Suppressor macrophage treated with lipopolysaccharide for 4 hours (primary cell): ENCODE measurements around the gene KCNJ9.
A peak's percentile ranks its signal among the peaks of the same experiment; 100 is the strongest.

Source experiments
- DNase-seq: peaks from one replicate; pipeline ENCODE4 v3.0.0-alpha.2; 2020

KCNJ9 gene

DNA sequence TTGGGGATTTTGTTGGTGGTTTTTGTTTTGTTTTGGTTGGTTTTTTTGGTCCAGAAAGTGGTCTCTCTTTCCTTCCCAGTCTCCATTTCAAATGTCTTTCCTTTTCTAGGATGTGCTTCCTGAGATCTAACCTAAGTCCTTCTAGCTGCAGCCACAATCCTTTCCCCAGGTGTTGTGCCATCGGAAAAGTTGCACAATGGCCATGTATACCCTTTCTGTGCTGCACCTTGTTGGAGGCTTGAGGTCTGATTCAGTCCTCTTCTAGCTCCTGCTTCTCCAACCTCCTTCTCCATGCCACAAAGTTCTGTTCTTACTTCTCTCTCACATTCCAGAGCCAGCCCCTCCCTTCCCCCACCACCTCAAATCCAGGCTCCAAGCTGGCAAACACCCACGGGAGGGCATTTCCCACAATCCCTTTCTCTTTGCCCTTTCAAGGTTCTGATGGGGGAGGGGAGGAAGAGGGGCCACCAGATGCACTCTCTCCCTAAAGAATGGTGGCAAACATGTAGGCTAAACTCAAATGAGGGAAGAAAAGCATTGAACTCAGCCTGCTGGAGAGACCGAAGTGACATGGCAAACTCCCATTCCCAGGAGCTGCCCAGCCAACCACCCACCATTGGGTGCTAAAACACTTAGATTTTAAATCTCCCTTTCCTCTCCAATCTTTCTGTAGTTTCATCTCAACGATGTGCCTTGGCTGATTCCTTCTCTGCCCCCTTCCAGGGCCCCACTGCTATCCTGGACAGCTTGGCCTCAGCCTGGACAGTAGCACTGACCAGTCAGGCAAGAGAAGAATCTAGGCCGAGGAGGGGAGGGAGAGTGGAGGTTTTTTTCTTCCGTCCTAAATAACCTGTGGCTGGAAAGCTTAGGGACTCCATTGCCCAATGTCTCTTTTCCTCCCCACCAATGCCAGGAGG is 14.3 kb upstream of the KCNJ9 start:
- DNase-seq: no peak

DNA sequence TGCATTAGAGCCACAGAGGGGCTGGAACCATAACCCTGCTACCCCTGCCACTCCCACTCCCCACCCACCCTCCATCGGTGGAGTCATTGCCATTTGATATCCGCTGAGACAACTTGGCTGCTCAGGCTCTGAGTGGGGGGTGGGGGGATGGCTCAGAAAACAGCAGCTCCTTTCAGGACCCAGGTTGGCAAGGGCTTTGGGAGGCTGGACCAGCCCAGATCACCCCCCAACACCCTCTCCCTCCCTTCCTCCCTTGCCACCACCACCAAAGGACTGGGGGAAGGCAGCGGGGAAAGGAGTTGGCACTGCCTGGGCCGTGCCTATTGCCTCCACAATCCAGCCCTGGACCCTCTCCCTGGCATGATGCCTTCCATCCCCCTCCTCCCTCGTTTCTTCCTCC is 13.1 kb upstream of the KCNJ9 start:
- DNase-seq: no peak

- no peak for DNase-seq
Observed at GRCh38 chr1:160069460-160070231, 11.7 kb upstream of the KCNJ9 start, which contains the start of gene KCNJ10. KCNJ10 (minus strand) TSS chr1:160070160; CDS start chr1:160042532, 27,628 bp downstream.

DNA sequence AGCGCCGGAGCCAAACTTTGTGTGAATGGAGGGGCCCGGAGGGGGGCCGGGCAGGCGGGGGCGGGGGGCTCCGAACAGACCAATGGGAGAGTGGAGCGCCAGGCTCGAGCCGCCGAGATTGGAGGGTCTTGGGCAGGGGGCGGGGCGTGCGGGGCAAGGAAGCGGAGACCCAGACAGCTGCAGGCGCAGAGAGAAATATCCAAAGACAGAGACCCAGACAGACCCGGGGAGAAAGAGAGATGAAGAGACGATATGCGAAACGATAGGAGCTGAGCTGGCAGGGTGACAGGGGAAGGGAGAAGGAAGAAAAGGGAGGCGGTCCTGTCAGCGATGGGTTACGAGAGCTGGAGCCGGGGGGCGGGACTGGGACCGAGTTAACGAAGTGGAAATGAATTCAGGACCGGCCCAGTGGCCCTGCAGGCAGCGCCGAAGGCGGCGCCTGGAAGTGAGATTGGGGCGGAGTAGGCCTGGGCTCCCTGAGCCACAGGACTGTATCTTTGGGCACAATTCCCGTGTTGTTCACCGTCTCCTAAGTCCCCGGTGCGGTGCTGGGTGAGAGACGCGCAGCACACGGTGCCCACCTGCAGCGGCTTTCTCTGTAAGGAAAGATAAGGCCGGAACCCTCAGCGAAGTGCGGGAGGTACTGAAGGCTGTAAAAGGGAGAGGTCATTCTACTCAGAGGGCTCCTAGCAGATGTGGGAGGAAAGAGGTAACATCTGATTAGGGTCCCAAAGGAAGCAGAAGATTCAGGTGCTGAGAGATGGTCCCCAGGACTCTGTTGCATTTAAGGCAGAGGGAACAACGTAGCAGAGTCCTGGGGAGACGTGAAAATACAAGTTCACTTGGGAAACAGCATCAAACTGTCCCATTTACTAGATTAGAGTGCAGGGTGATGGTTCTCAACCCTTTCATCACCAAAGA is 10.8 kb upstream of the KCNJ9 start:
- peak; percentile 71 for DNase-seq

GRCh38 chr1:160071289-160071688 is 10.0 kb upstream of the KCNJ9 start:
- no peak for DNase-seq

DNA sequence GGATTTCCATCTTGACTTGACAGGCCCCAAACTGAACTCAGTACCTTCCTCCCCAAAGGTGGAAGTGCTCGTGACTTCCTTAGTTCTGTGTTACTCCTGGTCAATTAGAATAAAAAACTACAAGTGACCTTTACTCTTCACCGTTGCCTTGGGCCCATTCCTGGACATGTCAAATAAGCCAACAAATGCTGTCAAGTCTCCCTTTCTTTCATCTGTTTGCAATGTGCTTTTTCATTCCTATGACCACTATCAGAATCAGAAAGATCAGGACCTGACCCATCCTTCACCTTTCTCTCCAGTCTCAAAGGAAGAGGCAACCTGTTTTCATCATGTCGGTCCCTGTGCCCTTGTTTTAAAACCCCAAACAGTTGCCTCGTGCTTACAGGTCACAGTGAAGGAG is 6.5 kb upstream of the KCNJ9 start:
- DNase-seq: no peak

- DNase-seq: peak; percentile 89
Observed at GRCh38 chr1:160075836-160076235, 5.5 kb upstream of the KCNJ9 start.

GRCh38 chr1:160076295-160076694 is 5.0 kb upstream of the KCNJ9 start:
- DNase-seq: peak; percentile 15

DNA sequence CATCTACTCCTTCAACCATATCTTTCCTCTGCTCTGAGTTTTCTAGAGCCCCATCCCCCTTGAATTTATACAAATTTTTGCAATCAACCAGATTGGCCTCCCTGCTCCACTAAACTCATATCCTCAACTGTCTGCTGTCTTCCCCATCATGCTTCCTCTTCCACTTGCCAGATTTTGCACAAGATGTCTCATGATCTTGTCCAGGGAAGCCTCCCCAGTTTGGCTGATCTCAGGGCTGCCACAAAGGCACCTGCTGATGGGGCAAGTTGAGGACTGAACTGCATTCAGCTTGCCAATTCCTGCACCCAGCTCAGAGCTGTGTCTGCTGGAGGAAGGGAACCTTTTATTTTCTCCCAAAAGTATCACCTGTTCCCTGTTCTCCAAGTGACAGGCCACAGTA is 3.9 kb upstream of the KCNJ9 start:
- peak; percentile 63 for DNase-seq

DNA sequence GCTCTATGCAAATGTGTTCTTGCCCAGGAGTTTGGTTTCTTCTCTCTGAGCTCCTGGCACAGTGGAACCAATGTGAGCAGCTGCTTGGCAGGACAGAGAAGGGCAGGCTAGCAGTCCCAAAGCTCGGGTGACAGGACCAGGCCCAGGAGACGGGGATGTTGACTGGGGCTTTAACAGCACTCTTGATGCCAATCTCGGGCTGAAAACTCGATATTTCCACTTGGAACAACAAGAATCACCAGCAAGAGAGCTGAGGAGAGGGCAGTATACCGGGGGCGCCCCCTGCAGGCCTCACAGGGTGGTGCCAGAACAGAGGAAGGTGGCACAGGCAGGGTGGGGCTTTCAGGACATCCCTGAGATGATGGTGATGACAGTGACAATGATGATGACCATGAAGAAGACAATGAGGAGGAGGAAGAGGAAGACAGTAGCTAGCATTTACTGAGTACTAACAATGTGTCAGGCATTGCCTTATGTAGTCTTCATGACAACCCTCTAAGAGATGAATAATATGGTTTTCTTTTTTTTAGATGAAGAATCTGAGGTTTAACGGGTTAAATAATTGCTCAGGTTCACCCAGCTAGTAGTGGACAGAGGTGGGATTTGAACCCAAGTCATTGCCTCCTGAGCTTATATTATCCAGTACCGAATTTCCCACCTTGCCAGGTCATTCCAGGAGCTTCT is 2.7 kb upstream of the KCNJ9 start:
- DNase-seq: peak; percentile 73

GRCh38 chr1:160079448-160079847 is 1.9 kb upstream of the KCNJ9 start:
- no peak for DNase-seq

DNA sequence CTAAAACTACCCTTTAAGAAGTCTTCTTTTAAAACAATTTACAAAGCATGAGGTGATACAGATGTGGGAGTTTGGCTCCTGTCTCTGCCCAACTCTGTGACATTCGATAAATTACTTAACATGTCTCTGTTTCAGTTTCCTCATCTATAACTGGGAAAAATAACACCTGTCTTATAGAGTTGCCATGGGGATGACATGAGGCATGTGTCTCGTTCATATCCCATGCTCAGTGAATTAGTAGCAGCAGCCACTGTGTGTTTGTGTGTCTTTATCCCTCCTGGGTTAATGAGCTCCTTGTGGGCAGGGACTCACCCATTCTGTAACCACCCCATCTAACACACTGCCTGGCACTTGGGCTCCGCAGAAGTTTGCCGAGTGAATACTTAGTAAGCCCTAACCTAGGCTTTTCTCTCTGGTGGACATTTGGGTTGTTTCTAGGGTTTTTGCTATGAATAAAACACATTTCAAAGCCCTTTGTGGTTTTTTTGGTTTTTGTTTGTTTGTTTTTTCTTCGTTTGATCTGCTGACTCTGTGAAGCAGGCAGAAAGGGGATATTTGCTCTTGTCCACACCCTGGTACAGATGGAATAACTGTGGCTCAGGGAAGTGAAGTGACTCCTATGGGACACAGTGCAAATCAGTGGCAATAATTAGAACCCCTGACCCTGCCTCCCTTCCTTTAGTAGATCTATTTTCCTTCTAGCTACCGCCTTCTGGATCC is 797 bp upstream of the KCNJ9 start:
- no peak for DNase-seq

GRCh38 chr1:160082487-160082886 is 1.1 kb downstream of the KCNJ9 start:
- DNase-seq: no peak

GRCh38 chr1:160082926-160083325 is 1.6 kb downstream of the KCNJ9 start:
- DNase-seq: no peak

GRCh38 chr1:160083968-160084770 is 2.8 kb downstream of the KCNJ9 start:
- DNase-seq: no peak

- no peak for DNase-seq
Observed at GRCh38 chr1:160084771-160085321, 3.5 kb downstream of the KCNJ9 start.

GRCh38 chr1:160085686-160086455 is 4.5 kb downstream of the KCNJ9 start:
- peak; percentile 91 for DNase-seq

- no peak for DNase-seq
Observed at GRCh38 chr1:160086456-160086892, 5.1 kb downstream of the KCNJ9 start.

DNA sequence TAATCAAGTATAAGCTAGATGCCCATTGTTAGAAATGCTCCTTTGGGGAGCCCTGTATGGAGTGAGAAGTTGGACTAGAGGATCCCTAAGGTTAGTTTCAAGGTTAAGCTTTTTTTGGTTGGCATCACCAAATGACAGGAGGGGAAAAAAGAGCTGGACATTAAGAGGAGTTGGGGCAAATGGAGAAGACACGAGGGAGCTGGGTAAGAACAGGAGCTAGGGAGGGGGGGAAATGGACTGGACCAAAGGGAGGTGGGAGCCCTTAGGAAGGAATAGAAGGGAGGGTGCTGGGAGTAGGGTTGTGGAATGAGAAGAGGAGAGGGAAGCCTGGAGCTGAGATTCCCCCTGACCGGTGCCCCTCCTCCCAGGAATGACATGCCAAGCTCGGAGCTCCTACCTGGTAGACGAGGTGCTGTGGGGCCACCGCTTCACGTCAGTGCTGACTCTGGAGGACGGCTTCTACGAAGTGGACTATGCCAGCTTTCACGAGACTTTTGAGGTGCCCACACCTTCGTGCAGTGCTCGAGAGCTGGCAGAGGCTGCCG is 5.9 kb downstream of the KCNJ9 start:
- DNase-seq: no peak
